Measurements from ENCODE around the gene ARL15.

DNA sequence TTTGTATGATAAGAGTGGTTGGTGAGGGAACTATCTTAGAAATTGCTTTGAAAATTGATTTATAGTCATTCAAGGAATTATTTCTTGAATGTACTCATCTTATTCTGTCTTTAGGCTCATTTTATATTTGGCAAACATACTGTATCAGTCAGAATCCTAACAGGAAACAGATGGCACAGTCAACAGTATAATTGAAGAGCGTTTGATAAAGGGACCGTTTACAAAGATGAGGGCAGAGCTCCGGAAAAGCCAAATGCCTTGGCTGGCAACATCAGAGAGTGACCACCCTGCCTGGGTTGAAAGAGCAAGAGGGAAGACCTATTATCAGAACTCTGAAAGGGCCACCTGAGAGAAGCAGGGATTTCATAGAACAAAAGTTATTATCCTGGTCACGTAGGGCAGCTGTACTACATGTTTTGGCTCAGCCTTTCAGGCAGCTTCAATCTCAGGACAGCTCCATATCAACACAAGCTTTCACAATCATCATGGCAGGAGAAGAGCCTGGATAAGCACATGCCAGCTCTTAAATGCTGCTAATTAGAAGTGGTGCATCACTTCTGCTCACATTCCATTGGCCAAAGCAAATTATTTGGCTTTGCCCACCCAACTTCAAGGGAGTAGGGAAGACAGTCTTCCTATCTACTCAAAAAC, 47.2 kb upstream of the ARL15 start:
- TF ChIP-seq, protein P1, sequence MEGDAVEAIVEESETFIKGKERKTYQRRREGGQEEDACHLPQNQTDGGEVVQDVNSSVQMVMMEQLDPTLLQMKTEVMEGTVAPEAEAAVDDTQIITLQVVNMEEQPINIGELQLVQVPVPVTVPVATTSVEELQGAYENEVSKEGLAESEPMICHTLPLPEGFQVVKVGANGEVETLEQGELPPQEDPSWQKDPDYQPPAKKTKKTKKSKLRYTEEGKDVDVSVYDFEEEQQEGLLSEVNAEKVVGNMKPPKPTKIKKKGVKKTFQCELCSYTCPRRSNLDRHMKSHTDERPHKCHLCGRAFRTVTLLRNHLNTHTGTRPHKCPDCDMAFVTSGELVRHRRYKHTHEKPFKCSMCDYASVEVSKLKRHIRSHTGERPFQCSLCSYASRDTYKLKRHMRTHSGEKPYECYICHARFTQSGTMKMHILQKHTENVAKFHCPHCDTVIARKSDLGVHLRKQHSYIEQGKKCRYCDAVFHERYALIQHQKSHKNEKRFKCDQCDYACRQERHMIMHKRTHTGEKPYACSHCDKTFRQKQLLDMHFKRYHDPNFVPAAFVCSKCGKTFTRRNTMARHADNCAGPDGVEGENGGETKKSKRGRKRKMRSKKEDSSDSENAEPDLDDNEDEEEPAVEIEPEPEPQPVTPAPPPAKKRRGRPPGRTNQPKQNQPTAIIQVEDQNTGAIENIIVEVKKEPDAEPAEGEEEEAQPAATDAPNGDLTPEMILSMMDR (IDR thresholded peaks at IDR 0.05), result no peak
- TF ChIP-seq POLR2A (IDR thresholded peaks at IDR 0.05), result no peak

Measured in esophagus squamous epithelium (tissue), 4 donors.